Stimulated activated CD8-positive, alpha-beta memory T cell treated with anti-CD3 and anti-CD28 coated beads, Interleukin-7, amount 100 ng/mL, for 4 hours (primary cell): ENCODE data around the gene MGST1.

Source experiments
- DNase-seq, 2 donors: peaks; one replicate each; pipeline ENCODE4 v3.0.0-alpha.2; 2020; ENCODE audit warnings: low read depth in 2 of 2

MGST1 gene

DNA sequence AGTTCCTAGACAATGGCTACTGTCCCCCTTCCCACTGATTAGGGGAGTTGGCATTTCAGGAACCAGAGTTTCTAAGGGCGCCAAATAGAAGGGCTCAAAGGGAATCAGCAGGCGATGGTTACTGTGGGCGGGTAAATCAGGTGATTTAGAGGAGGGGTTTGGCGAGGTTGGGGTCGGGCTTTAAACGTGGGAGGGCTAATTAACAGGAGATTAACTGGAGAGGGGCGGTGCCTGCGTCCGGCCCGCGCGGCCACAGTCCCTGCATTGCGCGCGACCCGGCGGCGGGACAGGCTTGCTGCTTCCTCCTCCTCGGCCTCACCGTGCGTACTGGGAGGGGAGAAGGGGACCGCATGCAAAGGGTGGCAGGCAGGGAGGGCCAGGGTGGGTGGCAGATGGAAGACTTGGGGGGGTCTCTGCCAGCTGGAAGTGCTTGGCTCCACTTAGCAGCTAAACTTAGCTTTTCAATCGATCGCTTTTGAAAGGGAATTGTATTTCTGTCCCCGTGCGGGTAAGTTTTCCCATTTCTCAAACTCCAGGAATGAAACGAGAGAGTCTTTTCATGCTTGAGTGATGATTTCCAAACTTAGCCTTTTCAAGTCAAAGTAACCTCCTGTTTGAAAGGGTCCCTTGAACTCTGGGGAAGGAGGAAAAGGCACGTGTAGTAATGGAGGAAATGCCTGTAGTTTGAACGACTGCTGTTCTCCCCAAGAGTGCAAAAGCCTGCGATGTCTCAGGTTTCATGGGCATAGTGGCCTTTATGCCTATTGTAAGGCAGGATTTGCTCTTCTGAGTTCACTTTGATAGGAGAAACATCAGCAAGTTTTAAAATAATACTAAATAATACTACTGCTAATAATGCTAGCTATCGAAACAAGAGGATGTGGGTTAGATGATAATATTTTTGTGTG is at the start of gene MGST1:
TSS of gene MGST1 (plus strand) at position 255 of the 908 bp plus-strand sequence. CDS start 6,608 bp downstream, outside the sequence.
- no peak for DNase-seq

DNA sequence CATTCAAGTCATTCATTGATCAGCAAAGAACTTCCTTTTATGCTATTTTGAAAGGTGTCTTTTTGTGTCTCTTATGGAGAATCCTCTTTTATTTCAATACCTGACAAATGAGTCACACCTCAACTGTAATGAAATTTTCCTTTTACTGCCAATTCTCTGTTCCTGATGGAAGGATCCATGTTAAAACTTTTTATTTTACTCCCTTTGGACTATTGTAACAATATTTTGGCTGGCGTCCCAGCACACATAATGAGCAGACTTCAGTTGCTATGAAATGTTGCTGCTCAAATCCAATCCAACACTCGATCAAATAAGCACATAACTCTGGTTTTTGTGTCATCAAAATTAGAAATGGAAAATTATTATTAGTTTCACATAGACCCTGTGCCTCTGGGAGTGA is 48.0 kb upstream of the MGST1 start:
- no peak for DNase-seq

DNA sequence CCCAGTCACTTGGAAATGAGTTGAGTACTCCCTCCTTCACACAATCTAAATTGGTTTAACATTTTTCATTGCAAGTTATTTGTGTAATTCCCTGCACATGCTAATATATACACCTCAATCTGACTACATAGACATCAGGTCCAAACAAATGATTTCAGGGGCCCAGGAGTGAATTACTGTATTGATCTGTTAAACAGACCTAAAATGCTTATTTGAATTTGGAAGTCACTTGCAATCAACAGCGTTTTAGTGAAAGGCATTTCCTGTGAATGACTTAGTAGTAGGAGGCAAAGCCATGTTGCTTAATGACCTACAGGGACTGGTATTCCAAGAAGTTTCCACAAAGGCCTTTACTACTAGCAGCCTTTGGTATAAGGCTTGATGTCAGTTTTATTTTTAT is 47.3 kb upstream of the MGST1 start:
- no peak for DNase-seq

DNA sequence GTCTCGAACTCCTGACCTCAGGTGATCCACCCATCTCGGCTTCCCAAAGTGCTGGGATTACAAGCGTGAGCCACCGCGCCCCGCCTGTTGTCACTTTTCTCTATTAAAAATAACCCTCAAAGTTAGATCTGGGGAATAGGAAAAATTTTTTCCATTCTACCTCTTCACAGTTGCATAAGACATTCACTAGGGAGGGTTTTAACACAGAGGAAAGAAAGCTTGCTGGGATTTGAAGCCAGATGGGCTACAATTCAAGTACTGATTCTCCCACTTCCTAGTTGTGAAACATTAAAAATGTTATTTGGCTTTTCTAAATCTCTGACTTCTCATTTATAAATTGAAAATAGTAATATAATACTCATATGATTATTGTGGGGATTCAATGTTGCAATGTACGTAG is 46.7 kb upstream of the MGST1 start:
- DNase-seq, result no peak

- no peak for DNase-seq
These were observed 43.5 kb upstream of the MGST1 start for GRCh38 chr12:16303939-16304338.

DNA sequence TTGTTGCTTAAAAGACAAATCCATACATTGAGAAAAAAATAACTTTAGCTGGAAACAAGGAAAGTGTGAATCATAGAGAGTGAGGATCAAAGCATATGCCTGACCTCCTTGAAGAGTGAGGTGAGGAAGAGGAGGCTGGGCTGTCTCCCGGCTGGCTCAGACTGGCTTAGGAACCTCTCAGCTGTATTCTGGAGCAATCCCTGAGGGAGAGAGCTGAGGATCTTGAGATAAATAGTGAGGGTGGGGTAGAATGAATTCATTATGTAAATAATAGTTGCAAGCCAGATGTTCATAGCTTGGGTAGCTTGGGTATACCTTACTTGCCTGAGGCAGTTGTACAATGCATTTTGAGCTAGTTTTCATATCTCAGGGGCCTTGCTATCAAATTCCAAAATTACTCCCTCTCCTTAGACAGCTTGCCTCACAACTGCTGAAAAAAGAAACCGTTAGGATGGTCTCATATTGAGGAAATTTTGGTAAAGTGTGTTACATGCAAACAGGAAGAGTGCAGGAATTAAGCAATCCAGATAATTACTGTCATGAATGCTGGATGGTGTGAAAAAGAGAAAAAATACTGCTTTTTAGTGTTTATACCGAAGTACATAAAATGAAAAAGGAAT is 39.5 kb upstream of the MGST1 start:
- no peak for DNase-seq

DNA sequence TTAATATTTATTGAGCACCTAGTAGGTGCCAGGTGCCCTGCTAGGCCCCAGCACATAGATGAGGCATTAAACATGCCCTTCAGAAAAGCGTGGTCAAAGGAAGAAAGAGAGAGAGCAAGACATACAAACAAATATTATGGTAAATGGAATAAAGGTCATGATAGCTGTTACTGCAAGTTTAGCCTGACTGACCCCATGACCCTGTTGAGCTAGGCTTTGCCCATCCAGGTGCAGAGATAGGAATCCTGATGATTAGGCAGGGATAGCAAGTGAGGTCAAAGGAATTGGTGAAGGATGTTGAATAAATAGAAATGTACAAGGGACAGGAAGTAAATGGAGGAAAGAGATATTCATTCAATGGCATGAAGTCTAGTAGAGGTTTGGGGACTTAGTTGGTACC is 36.5 kb upstream of the MGST1 start:
- DNase-seq, result no peak

GRCh38 chr12:16323010-16323409 is 24.4 kb upstream of the MGST1 start:
- no peak for DNase-seq

DNA sequence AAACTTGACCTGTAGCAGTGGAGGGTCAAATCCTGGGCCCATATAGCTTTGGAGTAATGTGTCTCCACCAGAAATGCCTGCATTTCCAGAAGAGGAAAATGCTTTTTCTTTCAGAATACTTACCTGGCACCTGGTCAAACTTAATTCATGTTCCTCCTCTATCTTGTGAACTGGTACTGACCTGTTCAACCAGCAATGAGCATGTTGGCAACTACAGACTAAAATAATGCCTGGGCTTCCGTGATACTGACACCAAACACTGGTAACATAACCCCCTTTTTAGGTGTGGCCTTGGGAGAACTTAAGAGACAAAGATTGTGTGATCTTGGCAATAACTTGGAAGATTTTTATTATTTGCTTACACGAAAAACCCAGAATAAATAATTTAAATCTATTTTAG is 23.8 kb upstream of the MGST1 start:
- DNase-seq, result no peak

DNA sequence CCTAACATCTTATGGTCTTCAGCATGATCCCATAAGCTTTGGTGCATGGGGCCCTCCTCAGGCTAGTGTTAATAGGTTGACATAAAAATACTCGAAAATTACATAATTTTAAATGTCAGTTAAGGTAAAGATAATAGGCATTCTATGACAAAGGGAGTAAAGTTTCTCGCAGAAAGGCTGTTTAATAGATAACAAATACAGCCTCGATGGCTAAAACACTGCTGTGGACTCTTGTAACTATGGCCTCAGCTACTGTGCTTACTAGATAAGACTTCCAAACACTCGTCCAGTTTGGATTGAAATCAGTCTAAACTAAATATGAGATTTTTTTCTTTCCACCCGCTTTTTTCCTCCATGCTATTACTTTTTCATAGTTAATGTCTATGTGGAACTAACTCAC is 23.2 kb upstream of the MGST1 start:
- no peak for DNase-seq

DNA sequence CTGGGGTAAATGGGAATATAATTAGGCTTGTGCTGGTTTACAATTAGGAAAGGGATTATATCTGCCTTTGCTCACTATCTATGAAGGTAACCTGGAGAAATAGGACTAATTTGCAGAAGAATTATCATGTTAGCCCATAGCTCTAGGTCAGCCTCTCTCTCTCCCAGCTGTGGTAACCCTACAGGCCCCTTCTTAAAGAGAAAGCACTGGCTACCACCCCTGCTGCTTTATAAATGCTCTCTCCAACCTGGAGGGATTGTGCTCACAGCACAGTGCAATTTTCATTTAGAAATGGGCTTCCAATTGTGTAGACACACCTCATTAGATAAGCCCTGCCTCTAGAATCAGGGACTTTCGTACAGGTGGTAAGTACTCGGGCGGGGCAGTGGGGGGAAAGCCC is 22.7 kb upstream of the MGST1 start:
- DNase-seq, result no peak

- no peak for DNase-seq
These were observed 22.0 kb upstream of the MGST1 start for GRCh38 chr12:16325426-16325825.

DNA sequence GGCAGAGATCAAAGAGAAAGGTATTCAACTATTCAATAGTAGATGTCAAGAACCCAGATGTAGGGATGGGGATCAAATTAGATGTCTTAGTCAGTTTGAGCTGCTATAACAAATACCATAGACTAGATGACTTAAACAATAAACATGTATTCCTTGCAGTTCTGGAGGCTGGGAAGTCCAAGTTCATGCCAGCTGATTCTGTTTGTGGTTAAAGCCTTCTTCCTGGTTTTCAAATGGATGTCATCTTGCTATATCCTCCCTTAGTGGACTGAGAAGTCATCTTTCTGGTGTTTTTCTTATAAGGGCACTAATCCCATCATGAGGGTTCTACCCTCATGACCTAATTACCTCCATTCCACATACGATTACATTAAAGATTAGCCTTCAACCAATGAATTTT is 19.5 kb upstream of the MGST1 start:
- DNase-seq, result no peak

DNA sequence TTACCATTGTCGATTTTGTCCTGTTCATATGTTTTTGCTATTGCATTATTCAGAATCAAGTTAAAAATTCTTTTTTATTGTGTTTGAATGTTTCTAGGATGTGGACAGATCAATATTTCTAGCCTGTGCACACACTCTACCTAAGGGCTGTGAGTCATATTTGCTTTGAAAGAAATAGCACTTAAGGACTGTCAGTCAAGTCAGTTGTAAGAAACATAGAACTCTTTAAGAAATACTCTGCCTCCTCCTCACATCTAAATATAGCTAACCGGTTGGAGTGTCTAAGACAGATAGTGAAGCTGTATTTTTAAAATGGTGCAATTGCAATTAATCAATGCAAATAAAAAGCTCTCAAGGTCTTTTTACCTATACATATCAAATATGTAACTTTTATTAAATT is 17.9 kb upstream of the MGST1 start:
- DNase-seq, result no peak

GRCh38 chr12:16330560-16330959 is 16.9 kb upstream of the MGST1 start:
- DNase-seq, result no peak

DNA sequence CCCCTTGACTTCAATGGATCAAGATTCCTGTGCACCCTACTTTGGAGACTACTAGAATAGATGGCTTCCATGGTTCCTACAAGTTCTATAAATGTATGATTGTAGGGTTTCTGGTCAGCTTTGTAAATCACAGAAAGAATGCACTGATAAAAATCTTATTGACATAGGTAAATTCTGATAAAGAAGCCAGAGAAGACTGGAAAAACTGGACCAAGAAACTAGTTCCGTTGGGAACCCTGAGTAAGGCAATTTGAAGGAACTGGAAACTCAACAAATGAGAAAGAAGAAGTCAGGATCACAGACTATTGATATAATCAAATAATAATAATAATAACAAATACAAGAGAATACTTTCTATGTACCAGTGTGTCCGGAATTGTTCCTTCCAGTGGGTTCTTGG is 15.4 kb upstream of the MGST1 start:
- DNase-seq, result no peak

- DNase-seq, result no peak
These were observed 11.6 kb upstream of the MGST1 start for GRCh38 chr12:16335838-16336237.

- DNase-seq, result no peak
These were observed 3.2 kb upstream of the MGST1 start for GRCh38 chr12:16344269-16344668.

DNA sequence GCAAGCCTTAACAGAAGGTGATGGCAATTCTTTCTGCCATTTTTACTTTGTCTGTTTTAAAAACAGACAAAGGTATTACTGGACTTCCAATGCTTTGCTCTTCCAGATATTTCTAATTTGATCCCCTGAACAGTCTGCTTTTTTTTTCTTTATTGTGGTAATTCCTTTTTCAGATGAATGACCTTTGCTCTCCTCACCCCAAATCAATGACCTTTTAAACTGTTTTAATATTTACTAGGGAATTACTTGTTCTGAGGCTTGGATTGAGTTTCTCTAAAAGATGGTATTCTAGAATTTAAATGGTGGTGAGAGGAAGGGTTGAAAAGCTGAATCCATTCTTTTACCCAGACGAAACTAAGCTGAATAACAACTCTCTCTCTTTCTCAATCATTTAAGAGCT is 2.3 kb upstream of the MGST1 start:
- DNase-seq, result no peak

DNA sequence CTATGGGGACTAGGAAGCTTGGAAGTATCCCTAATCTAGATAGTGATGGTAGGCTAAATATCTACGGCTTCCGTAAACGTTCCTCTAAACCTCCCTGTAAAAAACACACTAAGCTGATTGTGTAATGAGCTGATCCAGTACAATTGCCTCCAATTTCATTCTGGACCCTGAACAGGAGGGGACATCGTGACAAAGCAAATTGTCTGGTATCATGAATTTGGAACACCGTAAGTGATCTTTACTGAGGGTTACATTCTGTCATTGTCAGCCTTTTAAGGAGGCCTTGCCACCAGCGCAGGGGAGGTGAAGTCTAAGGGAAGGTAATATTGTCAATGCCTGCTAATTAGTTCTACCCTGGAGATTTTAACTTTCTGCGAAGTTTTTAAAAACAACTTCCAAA is 487 bp upstream of the MGST1 start:
- no peak for DNase-seq

GRCh38 chr12:16348435-16349130 is 1.1 kb downstream of the MGST1 start:
- no peak for DNase-seq

DNA sequence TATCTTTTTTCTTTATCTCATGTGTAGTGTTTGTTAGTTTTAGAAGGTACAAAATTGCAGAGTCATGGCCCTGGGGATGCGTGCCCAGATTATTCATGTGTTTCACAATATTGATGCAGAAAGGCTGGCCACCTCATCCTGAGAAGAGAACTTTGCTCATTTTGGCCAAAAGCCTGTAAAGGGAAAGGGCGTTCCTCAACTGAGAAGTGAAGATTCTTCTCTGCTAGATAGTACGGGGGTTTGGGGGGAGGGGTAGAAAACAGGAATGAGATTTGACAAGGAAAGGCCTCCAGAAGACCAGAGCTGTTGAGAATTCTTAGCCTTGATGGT is 1.7 kb downstream of the MGST1 start:
- no peak for DNase-seq

GRCh38 chr12:16350682-16351081 is 3.2 kb downstream of the MGST1 start:
- DNase-seq, result no peak
